Stimulated activated CD4-positive, alpha-beta T cell treated with anti-CD3 and anti-CD28 coated beads, Interleukin-2, amount 100 ng/mL, for 4 hours (primary cell): ENCODE data around the gene SUSD1.
A peak's percentile ranks its signal among the peaks of the same experiment; 100 is the strongest.

Experiments
- DNase-seq: peaks from one replicate; pipeline ENCODE4 v3.0.0-alpha.2; 2020; ENCODE audit warnings: low read depth

The SUSD1 gene

DNA sequence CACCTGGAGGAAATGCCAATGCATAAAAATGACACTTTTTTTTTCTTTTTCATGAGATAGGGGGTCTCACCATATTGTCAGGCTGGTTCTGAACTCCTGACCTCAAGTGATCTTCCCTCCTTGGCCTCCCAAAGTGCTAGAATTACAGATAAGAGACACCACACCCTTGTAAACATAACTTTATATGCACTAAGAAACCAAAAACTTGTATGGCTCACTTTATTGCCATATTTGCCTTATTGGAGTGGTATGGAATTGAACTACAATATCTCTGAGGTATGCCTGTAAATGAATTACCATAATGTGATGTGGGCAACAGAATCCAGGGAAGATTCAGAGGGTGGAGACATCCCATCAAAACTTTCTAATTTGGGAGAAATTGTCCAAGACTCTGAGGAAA, 164.6 kb downstream of the SUSD1 start:
- no peak for DNase-seq

DNA sequence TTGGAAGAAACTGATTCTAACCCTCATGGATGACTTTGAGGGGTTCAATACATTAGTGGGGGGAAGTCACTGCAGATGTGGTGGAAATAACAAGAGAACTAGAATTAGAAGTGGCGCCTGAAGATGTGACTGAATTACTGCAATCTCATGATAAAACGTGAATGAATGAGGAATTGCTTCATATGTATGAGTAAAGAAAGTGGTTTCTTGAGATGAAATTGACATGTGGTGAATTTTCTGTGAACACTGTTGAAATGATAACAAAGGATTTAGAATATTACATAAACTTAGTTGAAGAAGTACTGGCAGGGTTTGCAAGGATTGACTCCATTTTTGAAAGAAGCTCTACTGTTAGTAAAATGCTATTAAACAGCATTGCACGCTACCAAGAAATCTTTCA, 165.4 kb downstream of the SUSD1 start:
- DNase-seq: no peak

DNA sequence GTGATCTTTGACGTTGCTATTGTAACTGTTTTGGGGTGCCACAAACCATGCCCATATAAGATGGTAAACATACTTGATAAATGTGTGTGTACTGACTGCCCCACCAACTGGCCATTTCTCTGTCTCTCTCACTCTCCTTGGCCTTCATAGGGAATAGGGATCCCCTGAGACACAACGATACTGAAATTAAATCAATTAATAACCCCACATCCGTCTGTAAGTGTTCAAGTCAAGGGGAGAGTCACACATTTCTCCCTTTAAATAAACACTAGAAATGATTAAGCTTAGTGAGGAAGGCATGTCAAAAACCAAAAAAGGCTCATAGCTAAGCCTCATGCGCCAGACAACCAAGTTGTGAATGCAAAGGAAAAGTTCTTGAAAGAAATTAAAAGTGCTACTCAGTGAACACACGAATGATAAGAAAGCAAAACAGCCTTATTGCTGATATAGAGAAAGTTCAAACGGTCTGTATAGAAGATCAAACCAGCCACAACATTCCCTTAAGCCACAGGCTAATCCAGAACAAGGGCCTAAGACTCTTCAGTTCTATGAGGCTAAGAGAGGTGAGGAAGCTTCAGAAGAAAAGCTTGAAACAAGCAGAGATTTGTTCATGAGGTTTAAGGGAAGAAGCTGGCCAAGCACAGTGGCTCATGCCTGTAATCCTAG, 167.4 kb downstream of the SUSD1 start:
- DNase-seq: no peak

DNA sequence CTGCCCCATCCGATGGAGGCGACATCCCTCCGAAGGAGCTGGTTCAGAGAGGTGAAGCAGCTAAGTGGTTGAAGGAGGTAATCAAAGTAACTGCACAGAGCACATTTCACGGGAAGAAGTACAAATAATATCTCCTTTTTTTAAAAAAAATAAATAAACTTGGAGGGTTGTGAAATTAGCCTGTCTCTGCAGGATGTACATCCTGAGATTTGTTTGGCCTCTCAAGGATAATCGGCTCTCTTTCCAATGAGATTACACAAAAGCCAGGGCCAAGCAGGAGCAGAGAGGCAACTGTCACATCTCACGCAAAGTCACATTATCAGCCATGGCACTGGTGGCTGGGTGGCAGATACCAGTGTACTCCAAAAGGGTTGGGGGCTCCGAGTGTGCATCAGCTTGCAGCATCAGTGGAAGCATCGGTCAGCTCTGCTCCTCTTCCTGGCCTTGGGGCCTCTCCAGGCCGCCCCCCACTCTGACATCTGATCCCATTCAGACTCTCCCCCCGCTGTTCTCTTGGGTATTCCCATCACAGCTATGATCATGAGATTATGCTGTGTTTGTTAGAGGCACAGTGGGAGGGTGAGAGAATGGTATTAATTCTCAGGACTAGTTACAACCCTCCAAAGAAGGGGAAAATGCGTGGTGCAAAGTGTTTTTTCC, 168.6 kb downstream of the SUSD1 start:
- DNase-seq: no peak

DNA sequence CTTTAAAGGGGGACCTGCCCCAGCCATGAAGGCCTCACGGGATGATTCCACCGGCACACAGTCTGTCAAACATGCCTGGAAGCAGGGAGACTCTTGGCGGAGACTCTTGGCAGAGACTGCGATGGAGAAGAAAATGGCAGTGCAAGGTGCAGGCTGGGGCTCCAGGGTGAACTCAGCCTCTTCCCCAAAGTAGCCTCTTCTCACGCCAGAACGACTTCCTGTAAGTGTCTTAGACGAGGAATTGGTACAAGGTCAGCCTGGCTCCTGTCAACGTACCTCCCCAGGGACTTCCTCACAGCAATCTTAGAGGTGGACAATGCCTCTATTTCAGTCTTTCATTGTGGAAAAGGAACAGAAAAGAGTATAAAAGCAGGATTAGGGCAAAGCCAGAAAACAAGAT, 169.2 kb downstream of the SUSD1 start:
- DNase-seq: no peak

DNA sequence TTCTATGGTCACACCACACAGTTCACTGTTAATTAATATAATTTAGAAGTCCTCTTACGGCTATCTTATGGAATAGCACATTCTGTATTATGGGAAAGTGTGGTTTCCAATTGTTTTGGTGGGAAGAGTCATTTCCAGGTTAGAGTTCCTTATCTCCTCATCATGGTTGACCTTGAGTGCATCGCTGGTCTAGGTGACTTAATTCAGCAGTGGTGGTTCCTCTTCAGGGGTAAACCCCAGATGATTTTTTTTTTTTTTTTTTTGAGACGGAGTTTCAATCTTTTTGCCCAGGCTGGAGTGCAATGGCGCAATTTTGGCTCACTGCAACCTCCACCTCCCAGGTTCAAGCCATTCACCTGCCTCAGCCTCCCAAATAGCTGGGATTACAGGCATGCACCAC, 171.6 kb downstream of the SUSD1 start:
- DNase-seq: no peak

DNA sequence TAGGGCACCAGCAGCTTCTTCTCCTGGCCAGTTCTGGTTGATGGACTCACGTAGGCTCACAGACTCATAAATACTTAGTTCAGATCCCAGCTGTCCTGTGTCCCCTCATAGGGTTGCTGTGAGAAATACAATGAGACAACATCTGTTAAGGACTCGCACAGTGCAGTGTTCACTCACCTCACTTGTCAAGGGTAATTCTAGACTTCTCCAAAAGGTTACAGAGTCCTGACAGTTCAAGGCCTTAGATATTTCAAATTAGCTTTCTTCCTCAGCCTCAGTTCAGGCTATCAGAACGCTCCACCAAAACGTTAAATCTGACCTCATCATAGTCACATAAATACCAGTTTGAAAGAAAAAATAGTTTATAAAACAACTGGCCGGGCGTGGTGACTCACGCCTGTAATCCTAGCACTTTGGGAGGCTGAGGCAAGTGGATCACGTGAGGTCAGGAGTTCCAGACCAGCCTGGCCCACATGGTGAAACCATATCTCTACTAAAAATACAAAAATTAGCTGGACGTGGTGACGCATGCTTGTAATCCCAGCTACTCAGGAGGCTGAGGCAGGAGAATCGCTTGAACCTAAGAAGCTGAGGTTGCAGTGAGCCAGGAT, 172.1 kb downstream of the SUSD1 start:
- DNase-seq: no peak

DNA sequence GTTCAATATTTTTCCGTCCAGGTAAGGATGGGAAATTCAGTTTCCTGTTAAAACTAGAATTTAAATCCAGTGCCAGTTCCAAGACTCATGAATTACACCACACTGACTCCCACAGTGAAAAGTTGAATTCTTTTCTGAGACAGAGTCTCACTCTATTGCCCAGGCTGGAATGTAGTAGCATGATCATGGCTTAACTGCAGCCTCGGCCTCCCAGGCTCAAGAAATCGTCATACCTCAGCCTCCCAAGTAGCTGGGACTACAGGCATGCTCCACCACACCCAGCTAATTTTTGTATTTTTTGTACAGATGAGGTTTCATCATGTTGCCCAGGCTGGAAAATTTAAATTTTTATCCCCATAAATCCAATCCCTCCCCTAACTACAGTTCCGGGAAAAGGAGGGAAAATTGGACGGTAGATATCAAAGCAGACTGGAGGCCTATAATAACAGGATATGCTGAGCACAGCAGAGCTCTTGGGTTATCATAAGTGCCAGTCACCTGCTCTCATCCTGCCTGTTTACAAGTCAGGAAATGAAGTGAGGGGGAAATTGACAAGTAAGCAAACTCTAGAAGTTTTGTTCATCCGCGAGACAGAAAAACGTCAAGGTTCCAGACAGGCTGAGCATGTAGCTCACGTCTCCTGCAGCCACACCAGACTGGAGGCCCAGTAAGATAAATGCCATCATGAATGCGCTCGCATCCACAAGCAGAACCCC, 172.8 kb downstream of the SUSD1 start:
- DNase-seq: no peak

DNA sequence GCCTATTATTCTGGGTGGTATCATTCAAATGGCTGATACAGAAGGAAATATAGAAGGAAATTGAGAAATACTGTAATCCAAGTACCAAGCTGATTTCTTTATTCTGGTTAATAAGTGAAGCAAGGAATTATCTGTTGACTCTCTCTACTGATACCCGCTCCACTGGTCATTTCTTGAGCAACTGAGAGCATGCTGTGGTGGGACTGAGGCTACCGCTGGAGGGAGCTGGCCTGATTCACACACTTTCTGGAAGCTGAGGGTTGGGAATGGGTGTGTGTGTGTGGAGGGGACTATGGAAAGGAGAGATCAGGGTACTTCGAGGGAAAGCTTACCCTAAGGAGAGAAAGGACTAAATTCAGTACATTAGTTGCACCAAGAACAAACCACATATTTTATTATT, 174.4 kb downstream of the SUSD1 start:
- DNase-seq: no peak

DNA sequence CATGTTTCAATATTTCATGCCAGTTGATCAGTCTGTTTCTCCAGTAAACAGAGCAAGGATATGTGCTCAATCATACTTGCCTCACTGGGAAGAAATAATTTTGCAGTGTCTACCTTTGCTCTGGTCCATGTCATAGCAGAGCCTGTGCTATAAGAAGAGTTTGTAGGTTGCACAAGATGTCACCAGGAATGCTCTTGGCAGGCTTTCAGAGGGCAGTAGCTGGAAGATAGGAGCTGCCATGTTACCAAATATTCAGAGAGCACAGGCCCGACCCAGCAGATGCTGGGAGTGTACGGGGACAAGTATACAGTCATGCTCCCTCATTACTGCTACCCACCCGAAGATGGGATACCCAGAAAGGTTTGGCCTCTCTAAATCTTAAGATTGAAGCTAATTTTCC, 175.8 kb downstream of the SUSD1 start:
- no peak for DNase-seq

DNA sequence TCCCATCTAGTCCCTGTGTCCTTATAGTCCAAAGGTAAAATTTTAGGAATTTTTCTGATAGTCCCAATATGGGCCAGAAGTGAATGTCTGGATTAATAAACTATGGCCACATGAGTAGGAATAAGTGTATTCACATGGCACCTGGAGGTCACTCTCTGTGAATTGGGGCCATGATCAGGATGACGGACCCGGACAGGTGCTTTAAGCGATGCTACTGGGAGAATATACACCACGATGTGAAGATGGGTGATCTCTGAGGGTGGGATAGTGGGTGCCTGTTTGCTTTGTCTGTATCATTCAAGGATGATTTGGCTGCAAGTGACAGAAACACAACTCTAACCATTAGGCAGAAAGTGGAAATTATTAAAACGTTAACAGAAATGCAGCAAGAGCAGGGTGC, 177.3 kb downstream of the SUSD1 start:
- no peak for DNase-seq

DNA sequence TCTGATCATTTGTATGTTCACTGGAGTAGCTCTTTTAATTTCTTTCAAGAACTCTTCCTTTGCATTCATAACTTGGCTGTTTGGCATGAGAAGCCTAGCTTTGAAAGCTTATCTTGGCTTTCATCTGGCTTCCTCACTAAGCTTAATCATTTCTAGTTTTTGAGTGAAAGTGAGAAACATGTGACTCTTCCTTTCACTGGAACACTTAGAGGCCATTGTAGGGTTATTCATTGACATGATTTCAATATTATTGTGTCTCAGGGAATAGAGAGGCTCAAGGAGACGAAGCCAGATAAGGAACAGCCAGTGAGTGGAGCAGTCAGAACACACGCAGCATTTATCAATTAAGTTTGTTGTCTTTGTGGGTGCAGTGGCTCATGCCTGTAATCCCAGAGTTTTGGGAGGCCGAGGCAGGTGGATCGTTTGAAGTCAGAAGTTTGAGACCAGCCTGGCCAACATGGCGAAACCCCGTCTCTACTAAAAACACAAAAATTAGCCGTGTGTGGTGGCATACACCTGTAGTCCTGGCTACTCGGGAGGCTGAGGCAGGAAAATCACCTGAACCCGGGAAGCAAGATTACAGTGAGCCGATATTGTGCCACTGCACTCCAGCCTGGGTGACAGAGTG, 180.2 kb downstream of the SUSD1 start:
- DNase-seq: no peak

DNA sequence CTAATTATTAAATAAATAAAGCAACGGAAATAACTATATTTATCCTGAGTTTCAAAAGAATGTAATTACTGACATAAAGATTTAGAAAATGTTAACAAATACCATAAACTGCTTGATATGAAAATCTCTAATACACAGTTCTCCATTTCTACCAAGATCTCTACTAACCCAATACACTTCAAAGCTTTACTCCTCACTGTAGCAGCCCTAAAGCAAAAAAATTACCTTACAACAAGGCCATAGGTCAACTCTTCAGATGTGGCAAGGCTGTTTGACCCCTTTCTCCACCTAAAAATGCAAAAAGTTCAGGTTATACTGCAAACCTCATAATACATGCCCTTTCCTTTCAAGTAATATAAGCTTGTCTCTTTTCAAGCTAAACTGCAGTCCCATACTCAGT, 181.8 kb downstream of the SUSD1 start:
- DNase-seq: no peak

DNA sequence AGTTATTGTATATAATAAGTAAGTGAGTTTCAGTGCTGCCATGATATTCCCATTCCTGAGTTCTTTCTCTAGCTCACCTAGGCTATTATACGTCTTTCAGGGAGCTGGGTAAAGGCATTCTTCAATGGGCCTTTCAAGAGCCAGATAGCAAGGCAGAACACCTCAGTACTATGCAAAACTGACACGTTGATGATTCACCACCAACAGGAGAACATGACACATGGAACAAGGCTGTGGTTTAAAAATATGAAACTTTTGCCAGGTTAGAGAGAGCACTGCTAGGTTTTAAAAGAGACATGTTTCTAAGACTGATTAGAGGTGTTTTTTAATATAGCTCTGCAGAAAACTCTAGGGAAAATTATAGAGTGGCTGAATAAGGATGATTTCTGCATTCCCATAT, 182.6 kb downstream of the SUSD1 start:
- DNase-seq: peak; percentile 13

DNA sequence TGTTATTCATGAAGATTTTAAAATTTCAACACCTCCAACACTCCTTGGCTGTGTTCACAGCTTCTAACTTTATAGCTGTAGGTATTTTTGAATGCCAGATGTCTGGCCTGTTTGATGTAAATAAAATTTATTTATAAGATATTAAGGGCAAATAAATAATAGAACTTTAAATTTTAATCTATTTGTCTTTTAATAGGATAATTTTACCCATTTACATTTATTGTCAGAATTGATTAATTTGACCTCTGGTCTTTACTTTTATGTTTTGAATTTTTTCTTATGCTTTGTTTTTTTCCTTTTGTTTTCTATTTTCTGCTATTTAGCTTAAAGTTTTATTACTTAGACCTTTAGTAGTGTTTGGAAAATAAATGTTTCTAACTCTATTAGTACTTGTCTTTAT, 183.9 kb downstream of the SUSD1 start:
- no peak for DNase-seq
